Esophagus squamous epithelium (tissue), 4 donors: ENCODE results near the gene RNF217.
"Not testable (repeated sequence)": the region's sequence is repeated elsewhere in the genome, so short reads cannot be mapped to it uniquely, and the experiment has no call there.

Experiments
- CTCF ChIP-seq, 6 experiments: fragments of 450-650 bp in 4 of 6; fragments of 200-600 bp in 2 of 6; sonication (generic) in 2 of 6; IDR thresholded peaks; one replicate each; pipeline ENCODE4 v1.5.1; 2016 to 2019; ENCODE audit warnings: antibody characterized with exemption in 6 of 6, mild to moderate bottlenecking in 4 of 6, moderate library complexity in 4 of 6
- POLR2A ChIP-seq, 4 donors: fragments of 450-650 bp; IDR thresholded peaks; one replicate each; pipeline ENCODE4 v1.6.1; 2017; ENCODE audit warnings: antibody characterized with exemption in 4 of 4, mild to moderate bottlenecking in 4 of 4, moderate library complexity in 3 of 4

- TF ChIP-seq CTCF, POLR2A (IDR thresholded peaks at IDR 0.05): not testable (repeated sequence)
Measured at GRCh38 chr6:124965424-124965850, 3.2 kb downstream of the RNF217 start.
